SHP77 treated with DMSO at 0.1 percent for 48 hours (cell line): ENCODE data around the gene CACNA2D1.

Experiments
- DNase-seq: peaks from one replicate; lab custom pipeline; 2025; lab: John Stamatoyannopoulos, UW

CACNA2D1 gene

GRCh38 chr7:82343716-82344115, 99.9 kb downstream of the CACNA2D1 start:
- DNase-seq, result no peak

DNA sequence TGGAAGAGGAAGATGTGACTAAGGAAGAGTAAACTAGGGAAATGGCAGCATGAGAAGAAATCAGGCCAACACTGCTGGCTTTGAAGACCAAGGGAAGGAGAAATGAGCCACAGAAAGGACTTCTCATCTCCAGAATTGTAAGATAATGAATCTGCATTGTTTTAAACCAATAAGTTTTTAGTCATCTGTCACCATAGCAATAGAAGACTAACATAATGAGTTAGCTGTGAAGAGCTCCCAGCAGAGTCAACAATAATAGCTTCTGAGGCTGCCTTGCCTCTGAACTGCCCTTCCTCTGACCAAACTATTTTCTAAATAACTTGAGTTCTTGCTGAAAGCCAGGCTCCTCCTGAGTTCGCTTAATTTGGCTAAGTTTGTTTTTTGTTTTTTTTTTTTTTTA, 103.6 kb downstream of the CACNA2D1 start:
- no peak for DNase-seq

- DNase-seq, result peak; percentile 55
Observed at GRCh38 chr7:82335927-82336326, 107.7 kb downstream of the CACNA2D1 start.

DNA sequence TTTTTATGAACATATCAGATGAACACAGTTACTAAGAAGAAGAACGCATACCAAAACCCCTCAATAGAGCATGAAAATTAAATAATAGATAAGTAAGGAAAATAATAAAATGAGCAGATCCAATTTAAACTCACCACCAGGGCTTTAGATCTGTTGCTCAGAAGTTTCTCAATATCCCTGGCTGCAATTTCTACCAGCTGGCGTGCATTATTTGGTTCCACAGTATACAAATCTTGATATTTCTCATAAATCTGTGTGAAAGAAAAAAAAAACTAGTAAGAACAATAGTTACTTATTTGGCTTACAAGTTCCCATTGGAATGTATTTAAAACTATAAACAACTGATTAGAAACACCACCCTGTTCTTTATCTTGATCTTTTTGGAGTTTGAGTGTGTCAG, 108.6 kb downstream of the CACNA2D1 start:
- DNase-seq, result no peak

- no peak for DNase-seq
Observed at GRCh38 chr7:82331234-82331633, 112.3 kb downstream of the CACNA2D1 start.

DNA sequence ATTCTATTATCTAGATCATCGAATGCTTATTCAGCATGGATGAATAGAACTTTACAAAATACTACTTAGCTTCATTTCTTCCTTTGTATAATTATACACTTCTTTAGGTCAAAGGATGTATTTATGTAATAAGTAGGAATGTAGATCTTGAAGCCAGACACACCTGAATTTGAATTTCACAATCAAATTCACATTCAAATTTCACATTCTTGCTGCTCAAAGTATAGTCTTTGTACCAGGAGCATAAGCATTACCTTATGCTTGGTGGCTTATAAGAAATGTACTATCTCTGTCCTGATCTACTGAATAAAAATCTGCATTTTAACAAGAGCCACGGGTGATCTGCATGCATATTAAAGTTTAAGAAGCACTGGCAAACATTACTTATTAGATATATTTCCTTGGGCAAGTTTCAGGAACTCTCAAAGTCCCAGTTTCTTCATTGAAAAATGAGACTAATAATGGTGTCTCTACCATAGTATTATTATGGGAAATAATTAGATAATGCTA, 112.8 kb downstream of the CACNA2D1 start:
- DNase-seq, result no peak

DNA sequence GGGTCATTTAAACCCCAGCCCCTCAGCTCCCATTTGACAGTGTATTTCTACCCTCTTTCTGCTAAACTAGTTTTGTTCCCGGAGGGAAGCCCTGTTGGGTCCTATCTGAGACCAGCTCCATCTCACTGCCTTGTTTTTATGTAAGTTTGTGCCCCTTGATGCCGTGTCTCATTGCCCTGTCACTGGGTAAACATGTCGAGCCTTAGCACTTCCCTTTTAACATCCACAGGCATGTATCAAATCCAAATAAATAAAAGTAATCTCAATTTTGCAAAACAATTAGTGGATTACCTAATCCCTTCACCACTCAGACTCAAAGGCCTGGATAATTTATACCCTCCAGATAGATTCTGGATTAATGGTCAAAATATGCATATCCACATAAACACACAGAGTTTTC, 115.7 kb downstream of the CACNA2D1 start:
- no peak for DNase-seq

DNA sequence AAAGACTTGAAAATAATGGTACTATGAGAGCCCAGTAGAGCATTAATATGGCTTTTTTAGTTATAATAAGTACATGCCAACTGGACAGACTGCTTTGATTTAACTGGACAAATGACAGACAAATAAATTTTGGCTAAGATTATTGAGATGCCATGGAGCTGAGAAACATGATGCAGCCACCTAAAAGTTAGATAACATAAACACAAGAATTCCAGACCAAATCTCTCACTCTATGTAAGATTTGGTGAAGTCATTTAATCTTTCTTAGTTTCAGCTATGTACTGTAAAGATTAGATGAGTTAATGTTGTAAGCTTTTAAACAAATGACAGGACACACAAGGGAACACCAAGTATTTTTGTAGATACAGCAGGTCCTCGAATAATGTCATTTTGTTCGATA, 118.2 kb downstream of the CACNA2D1 start:
- no peak for DNase-seq

DNA sequence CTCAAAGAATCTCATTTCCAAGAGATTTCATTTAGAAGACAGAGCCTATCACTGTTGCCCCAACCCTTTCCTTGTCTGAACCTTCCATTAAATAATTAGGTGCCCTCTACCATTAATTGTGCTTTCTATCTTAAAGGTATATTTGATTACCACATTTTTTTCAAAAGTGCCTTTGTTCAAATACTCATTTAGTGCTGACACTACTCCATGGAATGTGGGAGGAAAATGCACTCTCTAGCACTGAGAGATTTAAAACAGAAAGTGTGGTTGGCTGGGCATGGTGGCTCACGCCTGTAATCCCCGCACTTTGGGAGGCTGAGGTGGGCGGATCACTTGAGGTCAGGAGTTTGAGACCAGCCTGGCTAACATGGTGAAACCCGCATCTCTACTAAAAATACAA, 119.8 kb downstream of the CACNA2D1 start:
- no peak for DNase-seq

- DNase-seq, result peak; percentile 36
Observed at GRCh38 chr7:82319674-82320118, 123.9 kb downstream of the CACNA2D1 start.

DNA sequence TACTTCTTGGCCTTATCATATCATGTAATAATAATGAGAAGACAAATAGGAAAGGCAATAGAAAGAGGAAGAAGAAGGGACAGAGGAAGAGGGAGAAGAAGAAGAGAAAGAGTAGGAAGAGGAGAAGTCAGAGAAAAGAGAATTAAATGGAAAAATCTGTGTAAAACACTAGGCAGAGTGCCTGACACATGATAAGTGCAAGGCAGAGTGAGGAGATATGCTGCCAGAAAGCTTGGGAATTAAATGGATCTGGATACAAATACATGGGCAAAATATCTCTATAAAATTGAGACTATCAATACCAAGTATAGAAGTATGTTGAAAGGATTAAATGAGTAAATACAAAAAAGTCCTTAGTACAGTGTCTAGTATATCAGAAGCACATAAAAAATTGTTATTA, 124.8 kb downstream of the CACNA2D1 start:
- no peak for DNase-seq

DNA sequence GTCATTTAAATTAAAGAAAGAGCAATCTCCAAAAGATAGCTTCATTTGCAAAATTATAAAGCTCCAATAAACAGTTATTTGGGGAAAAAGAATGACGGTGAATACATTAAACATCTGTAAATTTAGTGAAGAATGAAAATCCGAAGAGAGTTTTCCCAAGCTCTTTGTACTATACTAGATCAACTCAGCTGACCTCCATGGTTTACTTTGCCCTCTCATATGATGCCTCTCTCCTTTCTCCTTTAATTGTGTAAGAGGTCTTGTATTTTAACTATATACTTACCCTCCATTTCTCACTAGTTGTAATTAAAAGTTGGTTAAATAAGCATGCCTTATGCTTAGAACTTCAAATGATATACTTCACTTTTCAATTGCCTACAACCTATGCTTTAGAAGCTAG, 125.8 kb downstream of the CACNA2D1 start:
- DNase-seq, result no peak

DNA sequence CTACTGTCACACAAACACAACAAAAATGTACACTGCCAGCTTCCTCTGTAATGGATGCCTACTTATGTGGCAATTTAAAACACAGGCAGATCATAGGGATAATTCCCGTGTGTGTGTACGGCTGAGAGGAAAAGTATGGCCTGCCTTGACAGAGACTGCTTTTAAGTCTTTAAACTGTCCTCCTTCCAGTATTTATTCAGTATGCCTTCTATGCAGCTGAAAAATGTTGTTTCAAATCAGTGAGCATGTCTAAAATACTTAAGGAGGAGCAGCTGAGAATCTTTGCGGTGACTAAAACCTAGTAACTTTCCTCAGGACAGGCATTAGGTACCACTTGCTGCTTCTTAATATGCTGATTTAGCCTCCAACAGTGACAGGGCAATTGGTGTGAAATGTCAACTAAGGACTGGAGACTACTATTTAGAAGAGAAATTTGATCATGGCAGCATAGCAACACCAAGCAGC, 126.3 kb downstream of the CACNA2D1 start:
- DNase-seq, result no peak

DNA sequence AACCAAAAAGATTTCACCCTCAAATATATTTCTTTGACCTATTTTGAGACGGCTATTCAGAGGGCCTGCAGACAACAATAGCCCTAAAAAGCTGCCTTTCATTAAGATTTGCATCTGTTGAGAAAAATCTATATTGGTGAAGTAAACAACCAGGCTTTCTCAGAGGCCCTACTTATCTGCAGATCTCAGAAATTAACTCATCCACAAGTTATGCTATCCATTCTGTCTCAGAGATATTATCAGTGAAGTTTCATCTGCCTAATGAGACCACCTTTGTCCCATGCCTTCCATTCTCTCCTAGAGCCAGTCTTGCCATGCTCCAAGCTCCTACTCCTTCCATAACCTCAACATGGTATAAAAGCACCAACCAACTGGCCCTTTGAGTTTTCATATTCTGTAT, 130.3 kb downstream of the CACNA2D1 start:
- no peak for DNase-seq

- no peak for DNase-seq
Observed at GRCh38 chr7:82312646-82313045, 130.9 kb downstream of the CACNA2D1 start.

GRCh38 chr7:82305347-82306005, 138.1 kb downstream of the CACNA2D1 start:
- DNase-seq, result no peak

- no peak for DNase-seq
Observed at GRCh38 chr7:82294865-82295264, 148.7 kb downstream of the CACNA2D1 start.

- DNase-seq, result no peak
Observed at GRCh38 chr7:82294382-82294784, 149.2 kb downstream of the CACNA2D1 start.

- no peak for DNase-seq
Observed at GRCh38 chr7:82293467-82293866, 150.1 kb downstream of the CACNA2D1 start.

- DNase-seq, result no peak
Observed at GRCh38 chr7:82291931-82292330, 151.6 kb downstream of the CACNA2D1 start.

- no peak for DNase-seq
Observed at GRCh38 chr7:82289889-82290288, 153.7 kb downstream of the CACNA2D1 start.

- DNase-seq, result no peak
Observed at GRCh38 chr7:82289152-82289535, 154.4 kb downstream of the CACNA2D1 start.

- DNase-seq, result no peak
Observed at GRCh38 chr7:82286798-82287140, 156.8 kb downstream of the CACNA2D1 start.

DNA sequence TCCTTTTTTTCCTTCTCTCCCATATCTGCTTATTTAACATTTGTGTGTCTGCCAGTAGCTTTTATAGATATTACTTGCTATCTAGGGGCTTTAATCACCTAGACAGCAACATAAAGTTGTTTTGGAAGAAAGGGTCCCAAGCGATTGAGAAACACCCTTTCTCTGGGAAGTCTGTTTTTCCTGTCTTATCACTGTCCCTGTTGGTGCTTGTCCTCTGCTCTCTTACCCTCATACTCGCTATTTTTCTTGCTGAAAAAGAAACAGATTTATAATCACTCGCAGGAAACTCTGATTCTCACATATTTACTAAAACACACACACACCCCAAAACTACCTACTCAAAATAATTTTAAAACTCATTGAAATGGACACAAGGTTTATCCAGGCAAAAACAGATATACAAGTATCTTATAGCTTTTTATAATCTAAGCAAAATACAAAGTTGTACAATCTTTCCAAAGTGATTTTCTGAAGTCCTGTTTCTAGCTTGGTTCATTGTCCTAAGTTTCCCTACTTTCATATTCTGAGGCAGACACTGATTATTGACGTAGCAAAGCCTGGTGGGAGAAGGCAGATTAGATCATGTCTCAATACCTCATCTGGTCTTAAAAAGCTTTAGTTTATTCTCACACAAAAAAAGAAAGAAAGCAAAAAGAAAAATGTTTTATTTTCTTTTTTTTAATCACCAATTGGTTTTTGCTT, 157.3 kb downstream of the CACNA2D1 start:
- DNase-seq, result no peak
